GM19397 (cell line): ENCODE measurements around the gene CDON.

Experiments used
- ATAC-seq: cut with Tn5 transposase; IDR thresholded peaks from one replicate; pipeline ENCODE4 v1.9.1; 2021; ENCODE audit warnings: mild to moderate bottlenecking, moderate library complexity; ENCODE audit not compliant: unreplicated experiment

The CDON gene

DNA sequence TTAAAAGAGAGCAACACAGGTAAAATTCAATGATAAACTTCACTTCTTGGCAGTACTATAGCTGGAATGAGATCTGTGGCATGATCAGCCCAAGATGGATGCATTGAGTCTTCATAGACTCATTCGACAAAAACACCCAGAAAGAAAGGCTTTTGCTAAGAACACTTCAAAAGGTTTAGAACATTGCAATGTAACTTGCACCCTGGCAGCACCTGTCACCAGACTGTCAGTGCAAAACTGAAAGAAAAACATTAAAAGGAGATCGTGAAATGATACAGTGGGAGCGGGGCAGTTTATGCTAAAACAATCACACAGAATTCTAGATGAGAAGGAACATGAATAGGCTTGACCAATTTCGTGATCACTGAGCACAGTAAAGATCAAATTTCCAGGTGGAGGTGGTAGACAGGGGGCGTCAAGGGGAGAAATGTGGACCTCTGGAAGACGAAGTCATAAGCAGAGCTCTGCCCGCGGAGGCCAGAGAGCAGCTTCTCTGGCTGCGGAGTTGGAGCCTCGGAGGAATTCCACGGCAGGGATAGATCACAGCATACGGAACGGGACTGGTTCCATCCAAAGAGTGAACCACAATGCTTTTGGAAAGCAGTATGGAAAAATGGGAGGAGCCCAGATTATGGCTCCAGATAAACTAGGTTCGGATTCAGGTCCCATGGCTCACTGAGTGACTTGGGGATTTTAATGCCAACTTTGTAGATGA, 104.9 kb downstream of the CDON start:
- ATAC-seq: no peak

DNA sequence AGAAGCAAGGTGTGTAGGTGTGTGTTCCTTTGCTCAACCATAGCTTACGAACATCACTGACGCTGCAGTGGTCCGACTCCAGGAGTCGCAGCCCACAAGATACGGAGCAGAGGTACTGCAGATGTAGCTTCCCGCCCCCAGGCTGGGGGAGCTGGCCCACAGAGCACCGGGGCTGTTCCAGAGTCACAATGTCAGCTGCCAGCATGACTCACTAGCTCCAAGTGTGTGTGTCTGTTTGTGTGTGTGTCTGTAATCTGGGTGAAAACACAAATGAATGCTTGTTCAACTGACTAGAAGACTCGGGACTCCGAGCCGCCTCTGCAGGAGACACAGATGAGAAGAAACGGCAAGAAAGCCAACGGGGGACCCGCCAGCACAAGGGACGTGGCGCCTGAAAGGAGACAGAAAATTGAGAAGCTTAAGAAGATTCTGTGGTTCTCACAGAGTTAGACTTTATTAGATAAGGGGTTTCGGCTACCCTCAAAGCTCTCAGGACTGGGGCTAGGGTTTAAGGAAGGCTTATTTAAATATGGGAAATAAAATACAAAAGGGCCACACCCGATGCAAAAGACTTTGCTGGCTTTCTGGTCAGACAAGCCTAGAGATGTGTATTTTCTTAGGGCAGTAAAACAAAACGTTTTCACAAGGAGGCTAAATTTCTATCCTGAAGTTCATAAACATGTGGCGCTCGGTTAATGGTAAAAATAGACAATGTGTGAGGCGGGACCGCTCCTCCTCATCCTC, 106.1 kb downstream of the CDON start:
- ATAC-seq: no peak

DNA sequence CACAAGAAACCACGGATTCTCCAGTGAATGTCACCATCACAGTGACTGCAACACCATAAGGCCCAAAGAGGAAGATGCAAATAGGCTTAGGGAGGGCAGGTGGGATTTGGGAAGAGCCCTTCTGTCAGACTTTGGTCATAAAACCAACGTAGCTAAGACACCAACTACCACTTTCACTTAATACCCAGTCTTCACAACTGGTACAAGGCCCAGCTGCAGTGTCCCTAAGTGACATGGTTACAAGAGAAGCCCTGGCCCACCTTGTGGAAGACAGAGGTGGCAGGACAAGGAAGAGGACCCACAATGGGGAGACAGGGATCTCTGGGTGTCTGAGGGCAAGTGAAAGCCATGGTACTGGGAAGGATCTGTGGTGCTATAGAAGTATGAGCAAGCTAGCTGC, 106.8 kb downstream of the CDON start:
- no peak for ATAC-seq

DNA sequence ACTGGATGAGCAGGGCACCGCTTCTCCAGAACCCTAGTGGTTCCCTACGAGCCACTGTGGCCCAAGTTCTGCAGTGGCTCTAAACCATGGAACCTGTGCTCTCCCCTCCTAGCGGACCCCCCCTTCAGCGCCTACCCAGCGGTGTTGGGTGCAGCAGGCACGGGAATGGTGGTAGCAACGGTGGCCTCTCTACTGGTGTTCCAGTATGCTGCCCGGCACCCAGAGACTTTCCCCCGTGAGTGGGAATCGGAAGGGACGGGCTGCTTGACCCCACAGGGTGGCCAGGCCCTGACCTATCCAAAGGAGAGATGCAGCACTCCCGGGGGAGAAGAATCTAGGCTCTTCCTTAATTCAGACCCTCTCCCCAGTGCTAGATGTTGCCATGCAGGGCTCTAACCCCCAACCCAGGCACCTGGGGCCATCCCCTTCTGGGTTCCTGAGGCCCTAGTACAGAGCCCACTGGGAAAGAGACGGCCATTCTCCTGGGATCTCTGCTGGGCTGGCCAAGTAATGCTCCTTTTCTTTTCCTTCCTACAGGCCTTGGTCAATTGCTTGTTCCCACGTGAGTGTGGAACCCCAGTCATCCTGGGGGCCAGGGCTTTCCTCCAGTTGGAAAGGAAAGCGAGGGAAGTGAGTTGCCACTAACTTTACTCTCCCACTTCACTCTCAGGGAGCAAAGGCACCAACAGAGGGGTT, 107.6 kb downstream of the CDON start:
- ATAC-seq: no peak

DNA sequence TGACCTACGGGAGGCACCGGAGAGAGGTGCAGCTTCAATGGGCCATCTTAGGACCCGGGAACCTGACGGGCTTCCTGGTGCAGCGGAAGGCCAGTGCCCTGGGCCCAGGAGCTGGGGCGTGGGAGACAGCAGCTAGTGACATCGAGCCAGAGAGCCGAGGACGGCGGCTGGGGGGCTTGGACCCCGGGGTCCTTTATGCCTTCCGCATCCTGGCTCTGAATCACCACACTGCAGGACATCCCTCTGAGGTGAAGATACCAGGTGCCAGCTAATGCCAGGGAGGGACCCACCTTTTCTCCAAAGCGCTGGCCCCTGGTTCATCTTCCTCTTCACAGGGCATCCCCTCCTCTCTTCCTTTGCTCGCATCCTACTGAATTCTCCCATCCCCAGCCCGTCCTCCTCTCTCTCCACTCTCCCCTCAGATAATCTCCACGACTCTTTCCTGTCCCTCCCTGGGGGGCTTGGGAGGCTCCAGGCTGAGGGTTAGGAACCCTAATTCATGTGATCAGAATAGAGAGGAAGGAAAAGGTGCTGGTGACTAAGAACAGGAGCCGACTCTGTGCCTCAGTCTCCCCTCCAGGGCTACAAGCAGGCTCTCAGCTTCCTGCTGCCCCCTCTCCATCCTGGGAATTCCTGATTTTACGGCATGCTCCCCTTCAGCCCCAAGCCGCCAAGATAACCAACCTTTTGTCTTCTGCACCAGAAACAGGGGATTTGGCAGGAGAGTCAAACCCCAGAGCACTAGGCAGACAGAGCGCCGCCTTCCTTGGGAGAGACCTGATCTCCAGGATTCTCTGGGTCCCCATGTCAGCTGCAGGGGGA, 108.3 kb downstream of the CDON start:
- no peak for ATAC-seq

DNA sequence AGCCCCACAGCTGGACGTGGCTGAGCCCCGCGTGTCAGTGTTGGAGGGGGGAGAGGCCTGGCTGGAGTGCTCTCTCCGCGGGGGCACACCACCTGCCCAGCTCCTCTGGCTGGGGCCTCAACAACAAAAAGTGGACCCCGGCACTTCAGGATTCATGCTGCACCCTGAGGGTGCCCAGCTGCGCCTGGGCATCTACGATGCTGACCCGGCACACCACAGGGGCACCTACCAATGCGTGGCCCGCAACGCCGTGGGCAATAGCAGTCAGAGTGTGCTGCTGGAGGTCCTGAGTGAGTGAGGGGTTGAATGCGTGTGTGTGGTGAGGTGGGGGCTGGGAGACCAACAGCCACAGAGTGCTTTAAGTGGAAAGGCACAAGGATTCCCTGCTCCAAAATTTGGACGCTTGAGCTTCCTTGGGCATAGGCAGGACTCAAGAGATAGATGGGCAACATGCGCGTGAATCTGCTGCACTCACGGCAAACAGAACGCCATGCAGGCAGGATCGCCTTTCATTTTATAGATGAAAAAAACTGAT, 109.2 kb downstream of the CDON start:
- no peak for ATAC-seq

DNA sequence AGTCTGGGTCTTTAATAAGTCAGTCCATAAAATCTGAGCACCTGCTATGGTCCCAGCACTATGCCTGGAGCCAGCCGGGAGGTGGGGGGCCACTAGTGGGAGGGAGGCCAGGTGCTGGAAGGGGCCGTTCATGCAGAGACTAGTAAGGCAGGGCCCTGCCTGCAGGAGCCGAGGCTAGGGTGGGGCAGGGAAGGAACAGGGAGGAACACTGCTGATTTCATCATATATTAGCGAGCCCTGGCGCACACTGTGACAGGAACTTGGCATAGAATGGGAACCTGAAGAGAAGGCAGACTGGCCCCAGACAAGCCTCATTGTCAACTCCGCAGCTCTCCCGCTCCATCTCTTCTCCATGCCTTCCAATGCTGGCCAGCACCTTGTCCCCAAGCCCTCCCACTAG, 109.7 kb downstream of the CDON start:
- ATAC-seq: no peak

DNA sequence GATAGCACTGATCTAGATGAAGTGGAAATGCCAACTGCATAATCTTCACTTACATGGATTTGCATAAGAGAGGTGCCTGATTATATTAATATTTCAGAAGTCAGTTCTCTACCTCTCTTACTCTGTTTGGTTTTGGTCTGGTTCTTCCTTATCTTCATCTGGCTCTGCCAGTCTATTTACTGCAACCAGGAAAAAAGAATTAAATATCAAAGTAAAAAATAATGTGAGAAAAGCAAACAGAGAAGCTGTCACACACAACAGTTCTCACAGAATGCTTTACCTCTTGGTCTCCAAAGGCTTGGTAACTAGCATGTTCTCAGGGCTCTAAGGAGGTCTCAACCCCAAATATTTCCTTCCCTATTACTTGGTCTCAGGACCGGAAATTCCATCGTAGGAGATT, 110.1 kb downstream of the CDON start:
- ATAC-seq: no peak

DNA sequence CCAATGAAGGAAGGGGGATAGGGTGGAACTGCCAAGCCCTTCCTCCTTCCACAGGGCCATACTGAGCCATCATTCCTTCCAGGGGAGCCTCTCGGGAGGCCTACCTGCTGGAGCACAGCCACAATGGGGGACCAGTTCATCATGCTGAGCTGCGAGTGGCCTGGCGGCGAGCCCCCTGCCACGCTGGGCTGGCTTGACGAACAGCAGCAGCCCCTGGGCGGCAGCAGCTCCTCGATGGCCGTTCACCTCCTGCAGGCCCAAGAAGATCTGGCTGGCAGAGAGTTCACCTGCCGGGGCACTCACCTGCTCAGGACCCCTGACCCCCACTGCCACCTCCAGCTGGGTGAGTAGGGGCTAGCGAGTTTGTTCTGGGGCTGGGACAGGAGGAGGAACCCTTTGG, 110.9 kb downstream of the CDON start:
- ATAC-seq: no peak

DNA sequence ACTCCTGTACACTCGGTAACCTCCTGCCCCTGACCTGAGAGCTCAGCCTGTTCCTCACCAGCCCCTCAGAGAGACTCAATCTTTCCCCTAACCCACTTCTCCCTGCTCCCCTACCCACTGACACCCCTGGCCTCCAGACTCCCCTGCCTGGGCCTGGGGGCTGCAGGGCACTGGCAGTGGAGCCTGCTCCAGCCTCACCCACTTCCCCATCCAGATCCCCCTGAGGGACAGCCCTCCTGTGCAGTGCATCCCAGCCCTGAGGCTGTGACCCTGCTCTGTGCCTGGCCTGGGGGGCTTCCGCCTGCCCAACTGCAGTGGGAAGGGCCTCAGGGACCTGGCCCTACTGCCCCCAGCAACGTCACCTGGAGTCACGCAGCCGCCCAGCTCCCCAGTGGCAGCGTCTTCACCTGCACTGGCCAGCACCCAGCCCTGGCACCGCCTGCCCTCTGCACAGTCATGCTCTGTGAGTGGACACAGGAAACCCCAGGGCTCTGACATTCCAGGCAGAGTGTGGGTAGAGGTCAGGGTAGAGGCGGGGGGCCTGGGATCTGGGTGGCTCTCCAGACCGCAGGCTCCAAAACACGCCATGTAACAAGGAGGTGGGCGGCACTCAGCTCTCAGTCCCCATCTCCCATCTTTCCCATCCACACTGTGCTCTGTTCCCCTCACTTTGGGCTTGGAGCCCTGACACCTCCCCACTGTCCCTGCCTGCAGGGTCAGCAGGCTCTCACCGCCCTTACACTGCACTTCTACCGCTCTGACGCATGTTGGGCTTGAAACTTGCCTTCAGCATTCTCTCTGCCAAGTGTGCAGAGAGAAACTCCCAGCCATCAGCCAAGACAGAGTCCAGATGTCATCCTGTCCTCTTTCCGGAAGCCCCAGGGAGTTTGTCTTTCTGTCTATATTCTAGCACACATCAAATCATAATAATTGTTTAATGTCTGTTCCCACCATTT, 111.7 kb downstream of the CDON start:
- ATAC-seq: no peak

DNA sequence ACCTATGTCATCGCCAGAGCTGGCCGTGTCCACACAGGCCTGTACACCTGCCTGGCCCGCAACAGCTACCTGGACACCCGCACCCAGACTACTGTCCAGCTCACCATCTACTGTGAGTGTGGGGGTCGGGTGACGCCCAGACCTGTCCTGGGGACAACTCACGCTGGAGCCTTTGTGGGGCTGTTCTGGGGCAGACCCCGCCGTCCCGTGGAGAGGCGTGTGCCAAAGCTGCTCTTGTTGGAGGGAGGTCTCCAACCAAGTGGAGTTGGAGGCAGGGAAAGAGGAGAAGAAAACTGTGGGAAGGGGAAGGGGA, 112.5 kb downstream of the CDON start:
- ATAC-seq: no peak

DNA sequence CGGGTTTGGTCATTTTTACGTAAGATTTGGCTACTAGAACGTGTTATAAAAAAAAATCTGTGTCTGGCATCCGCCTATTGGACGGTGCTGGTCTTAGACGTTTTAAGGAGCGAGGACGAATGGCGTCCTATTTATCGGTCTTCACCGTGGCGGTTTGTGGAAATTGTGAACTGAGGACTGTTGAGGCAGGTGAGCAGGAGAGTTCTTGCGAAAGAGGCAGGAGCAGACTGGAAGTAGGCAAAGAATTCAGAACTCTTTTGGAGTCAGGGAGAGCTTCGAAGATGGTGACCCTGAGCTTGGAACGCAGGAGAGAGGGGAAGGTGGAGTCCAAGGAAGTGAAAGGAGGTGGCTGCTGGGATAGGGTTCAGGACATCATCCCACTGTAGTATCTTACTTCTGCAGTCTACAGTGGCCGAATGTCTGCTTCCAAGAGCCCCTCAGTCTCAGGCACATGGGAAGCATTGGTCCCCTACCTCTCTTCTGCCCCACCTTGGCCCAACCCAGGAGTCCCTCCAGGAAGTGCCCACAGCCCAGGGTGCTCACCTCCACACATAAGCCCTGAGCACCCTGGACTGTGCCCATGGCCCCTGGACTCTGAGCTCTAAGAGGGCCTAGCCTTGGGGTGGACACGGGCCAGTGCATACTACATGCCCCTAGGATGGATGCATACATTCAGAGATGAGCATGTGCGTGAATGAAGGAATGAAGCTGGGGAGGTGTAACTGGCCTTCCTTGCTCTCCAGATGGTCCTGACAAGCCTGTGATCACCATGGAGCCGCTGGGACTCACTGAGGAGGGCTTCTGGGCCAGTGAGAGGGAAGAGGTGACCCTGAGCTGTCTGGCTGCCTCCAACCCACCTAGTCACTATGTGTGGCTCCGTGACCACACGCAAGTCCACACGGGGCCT, 113.1 kb downstream of the CDON start:
- ATAC-seq: no peak

DNA sequence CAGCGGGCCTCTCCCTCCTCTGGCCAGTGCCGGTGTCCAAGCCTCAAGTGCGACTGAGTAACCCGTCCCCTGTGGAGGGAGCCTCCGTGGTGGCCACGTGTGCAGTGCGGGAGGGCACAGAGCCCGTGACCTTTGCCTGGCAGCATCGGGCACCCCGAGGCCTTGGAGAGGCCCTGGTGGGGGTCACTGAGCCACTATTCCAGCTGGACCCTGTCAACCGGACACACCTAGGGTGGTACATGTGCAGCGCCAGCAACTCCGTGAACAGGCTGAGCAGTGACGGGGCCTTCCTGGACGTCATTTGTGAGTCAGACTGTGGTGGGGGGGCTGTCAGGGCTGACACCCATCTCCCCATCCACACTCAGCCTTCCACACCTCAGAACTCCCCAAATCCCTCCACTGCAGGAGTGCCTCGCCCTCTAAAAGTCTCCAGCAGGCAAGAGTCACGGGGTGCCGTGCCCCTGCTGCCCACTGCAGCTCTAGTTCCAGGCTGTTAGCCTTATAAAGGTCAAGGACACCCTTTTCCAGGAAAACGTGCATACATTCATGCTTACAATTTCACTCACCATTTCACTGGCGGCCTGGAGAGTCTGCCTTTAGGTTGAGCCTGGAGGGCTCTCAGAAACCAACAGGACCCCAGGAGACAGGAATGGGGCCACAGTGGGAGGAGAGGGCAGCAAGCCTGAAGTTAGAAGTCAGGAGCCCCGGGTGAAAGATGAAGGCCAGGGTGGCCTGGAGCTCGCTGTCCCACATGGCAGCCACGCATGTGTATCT, 114.2 kb downstream of the CDON start:
- no peak for ATAC-seq

DNA sequence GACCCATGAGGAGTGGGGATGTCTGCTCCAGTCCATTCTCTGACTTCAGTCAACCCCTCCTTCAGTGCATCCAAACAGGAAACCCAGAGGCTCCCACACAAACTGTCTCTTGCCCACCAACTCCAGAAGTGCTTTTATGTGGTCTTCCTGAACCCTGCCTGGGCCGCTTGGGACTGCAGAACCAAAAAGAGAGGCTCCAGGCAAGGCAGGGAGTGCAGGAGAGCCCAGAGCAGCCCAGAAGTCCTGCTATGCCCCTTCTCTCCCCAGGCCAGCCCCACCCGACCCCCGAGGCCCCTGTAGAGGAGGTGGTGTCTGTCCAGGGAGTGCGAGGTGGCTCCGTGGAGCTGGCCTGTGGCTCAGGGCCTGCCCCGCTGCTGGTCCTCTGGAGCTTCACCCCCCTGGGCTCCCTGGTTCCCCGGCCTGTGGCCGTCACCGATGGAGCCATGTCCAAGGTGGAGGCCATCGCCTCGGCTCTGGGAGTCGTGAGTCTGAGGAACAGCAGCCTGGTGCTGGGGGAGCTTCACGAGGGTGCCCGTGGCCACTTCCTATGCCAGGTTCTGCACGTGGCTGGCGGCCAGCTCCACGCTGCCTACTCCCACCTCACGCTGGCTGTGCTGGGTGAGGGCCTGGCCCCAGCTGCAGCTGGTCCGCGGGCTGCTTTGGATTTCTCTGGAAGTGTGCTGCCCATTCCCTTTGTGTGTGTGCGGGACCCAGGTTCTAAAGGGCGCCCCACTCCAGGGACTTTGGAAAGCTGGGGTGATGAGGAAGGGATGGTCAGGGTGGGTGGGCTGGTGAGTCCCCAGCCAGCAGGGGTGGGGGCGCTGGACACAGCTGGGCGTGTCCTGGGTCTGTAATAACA, 115.0 kb downstream of the CDON start:
- ATAC-seq: no peak

DNA sequence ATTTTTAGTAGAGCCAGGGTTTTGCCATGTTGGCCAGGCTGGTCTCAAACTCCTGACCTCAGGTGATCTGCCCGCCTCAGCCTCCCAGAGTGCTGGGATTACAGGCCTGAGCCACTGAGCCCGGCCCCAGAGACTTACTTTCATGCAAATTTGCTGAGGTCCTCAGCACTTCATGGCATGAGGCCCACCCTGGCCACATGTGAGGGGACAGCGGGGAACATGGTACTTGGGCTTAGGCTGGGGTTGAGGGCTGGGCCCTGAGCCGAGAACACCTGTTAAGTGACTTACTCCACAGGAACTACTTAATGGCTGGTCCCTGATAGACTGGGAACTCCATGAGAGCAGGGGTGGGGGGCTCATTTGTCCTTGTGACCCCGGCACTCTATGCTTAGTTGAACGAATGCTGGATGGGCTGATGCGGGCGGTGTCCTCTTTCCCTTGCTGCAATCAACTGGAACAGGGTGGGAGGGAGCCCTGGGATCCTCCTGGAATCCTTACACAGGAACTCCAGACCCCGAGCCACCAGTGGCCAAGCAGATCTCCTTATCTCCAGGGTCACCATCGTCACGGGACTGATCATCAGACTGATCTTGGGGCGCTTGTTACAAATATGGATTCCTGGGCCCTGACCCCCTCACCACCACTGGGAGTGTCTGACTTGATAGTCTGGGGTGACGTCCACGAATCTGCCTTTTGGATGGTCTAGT, 115.8 kb downstream of the CDON start:
- no peak for ATAC-seq

DNA sequence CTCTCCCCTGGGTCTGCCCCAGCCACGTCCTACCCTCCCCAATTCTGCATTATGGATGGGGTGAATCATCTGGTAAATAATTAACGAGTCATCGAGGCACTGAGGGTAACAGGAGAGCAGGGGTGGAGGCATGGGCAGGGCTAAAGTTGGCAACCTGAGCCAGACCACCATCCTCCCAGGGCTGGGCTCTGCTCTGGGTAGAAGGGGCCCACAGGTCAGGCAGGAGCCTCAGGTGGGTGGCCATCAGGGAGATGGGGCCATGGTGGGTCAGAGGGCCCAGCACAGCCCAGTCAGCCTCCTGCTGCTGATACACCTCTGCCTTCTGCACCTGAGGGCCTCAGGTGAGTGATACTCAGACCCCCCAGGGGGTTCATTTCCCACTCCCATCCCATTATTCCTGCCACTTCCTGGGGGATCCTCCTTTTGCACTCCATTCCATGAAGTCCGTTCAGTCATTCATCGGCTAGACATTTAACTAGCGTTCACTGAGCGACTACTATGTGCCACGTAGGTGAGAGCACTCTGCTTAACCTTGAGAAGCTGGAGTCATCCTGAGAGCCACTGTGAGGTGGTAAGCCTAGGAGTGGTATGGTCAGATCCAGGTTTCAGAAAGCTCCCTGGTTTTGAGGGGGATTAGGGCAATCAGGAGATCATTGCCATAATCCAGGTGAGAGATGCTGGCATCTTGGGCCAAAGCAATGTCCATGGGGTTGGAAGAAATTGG, 116.7 kb downstream of the CDON start, which contains the start of gene VSIG10L2:
Gene VSIG10L2 (plus strand): TSS at position 248 of the 724 bp plus-strand sequence. CDS start 12 bp downstream, at position 260.
- no peak for ATAC-seq
